HepG2 (cell line): Measurements from ENCODE around the gene PRRC2A. TPM values are rescaled to one million over a fixed set of nuclear protein-coding genes. Genes with fewer than 3 reads are reported as not detected.

Experiments used
- ARNT2 ChIP-seq: sonication (generic); formaldehyde crosslinking; IDR thresholded peaks from 2 replicates; pipeline ENCODE4 v1.8.0; 2022; ENCODE audit warnings: mild to moderate bottlenecking, low read depth, missing genetic modification reagents, moderate library complexity
- ATF7 ChIP-seq, 2 experiments: fragments of 450-650 bp in 1 of 2; sonication (generic) in 1 of 2; formaldehyde crosslinking in 1 of 2; IDR thresholded peaks; 2 replicates each; pipeline versions ENCODE4 v1.4.0 to v1.6.1; 2016 to 2020; ENCODE audit warnings: antibody characterized with exemption in 1 of 2, mild to moderate bottlenecking in 1 of 2, missing genetic modification reagents in 1 of 2
- ETV6 ChIP-seq: sonication (generic); formaldehyde crosslinking; conservative IDR thresholded peaks from 2 replicates; pipeline ENCODE4 v1.4.0; 2020; ENCODE audit warnings: missing genetic modification reagents
- NR2F2 ChIP-seq: IDR thresholded peaks from 2 replicates; pipeline ENCODE4 v1.6.1; 2012; ENCODE audit warnings: low read depth, inconsistent platforms, borderline replicate concordance
- POLR2AphosphoS5 ChIP-seq: IDR thresholded peaks from 2 replicates; pipeline ENCODE4 v1.6.1; 2012; ENCODE audit warnings: low read depth, low read length
- REL ChIP-seq: sonication (generic); formaldehyde crosslinking; conservative IDR thresholded peaks from 2 replicates; pipeline ENCODE4 v1.8.0; 2022; ENCODE audit warnings: mild to moderate bottlenecking, missing genetic modification reagents, moderate library complexity
- TSC22D2 ChIP-seq: sonication (generic); formaldehyde crosslinking; IDR thresholded peaks from 2 replicates; pipeline ENCODE4 v1.5.1; 2020; ENCODE audit warnings: missing genetic modification reagents, mild to moderate bottlenecking, borderline replicate concordance
- ZBTB1 ChIP-seq: sonication (generic); formaldehyde crosslinking; IDR thresholded peaks from 2 replicates; pipeline ENCODE4 v1.4.0; 2020; ENCODE audit warnings: missing genetic modification reagents, borderline replicate concordance
- ZNF205 ChIP-seq: IDR thresholded peaks from 2 replicates; pipeline ENCODE4 v1.6.1; 2018; ENCODE audit warnings: missing biosample characterization, missing genetic modification reagents
- ZNF34 ChIP-seq: sonication (generic); formaldehyde crosslinking; IDR thresholded peaks from 2 replicates; pipeline ENCODE4 v1.4.0; 2020; ENCODE audit warnings: mild to moderate bottlenecking, missing genetic modification reagents, borderline replicate concordance
- ZNF562 ChIP-seq: sonication (generic); formaldehyde crosslinking; IDR thresholded peaks from 2 replicates; pipeline ENCODE4 v1.8.0; 2022; ENCODE audit warnings: missing genetic modification reagents, borderline replicate concordance
- ZNF660 ChIP-seq: sonication (generic); formaldehyde crosslinking; IDR thresholded peaks from 2 replicates; pipeline ENCODE4 v1.5.1; 2020; ENCODE audit warnings: mild to moderate bottlenecking, low read depth, missing genetic modification reagents, borderline replicate concordance
- ZNF709 ChIP-seq: sonication (generic); formaldehyde crosslinking; IDR thresholded peaks from 2 replicates; pipeline ENCODE4 v1.5.0; 2020; ENCODE audit warnings: mild to moderate bottlenecking, missing genetic modification reagents
- ZNF724P ChIP-seq: sonication (generic); formaldehyde crosslinking; IDR thresholded peaks from 2 replicates; pipeline ENCODE4 v1.8.0; 2022; ENCODE audit warnings: missing genetic modification reagents, borderline replicate concordance
- ZNF790 ChIP-seq: sonication (generic); formaldehyde crosslinking; IDR thresholded peaks from 2 replicates; pipeline ENCODE4 v1.8.0; 2022; ENCODE audit warnings: missing genetic modification reagents, mild to moderate bottlenecking, borderline replicate concordance
- ZSCAN22 ChIP-seq: sonication (generic); formaldehyde crosslinking; IDR thresholded peaks from 2 replicates; pipeline ENCODE4 v1.4.0; 2020; ENCODE audit warnings: mild to moderate bottlenecking, missing genetic modification reagents
- polyA plus RNA-seq, 8 experiments: library from polyadenylated mRNA; depleted of rRNA in 3 of 8; stranded (reverse) in 7 of 8; unstranded in 1 of 8; fragments of >200 nt; fragmentation: Illumina TruSeq in 4 of 8; extraction: Trizol in 4 of 8; gene quantifications; 2 replicates each; pipeline versions ENCODE4 v1.2.1 to v1.2.3, GENCODE V29; 2011 to 2016; ENCODE audit warnings: low read depth in 4 of 8, missing spikeins in 1 of 8, mixed read lengths in 1 of 8; ENCODE audit not compliant: insufficient read depth in 1 of 8
- total RNA-seq, 5 experiments: library from RNA; depleted of rRNA; stranded (reverse); fragments of >200 nt; fragmentation: Illumina TruSeq; extraction: Trizol; gene quantifications; 2 replicates each; pipeline ENCODE4 v1.2.3, GENCODE V29; 2016; ENCODE audit warnings: low read depth in 1 of 5
- TF ChIP-seq, protein P1 (sequence below): sonication (generic); formaldehyde crosslinking; IDR thresholded peaks from 2 replicates; pipeline ENCODE4 v1.5.1; 2020; ENCODE audit warnings: missing genetic modification reagents, mild to moderate bottlenecking, borderline replicate concordance
- TF ChIP-seq, protein P2 (sequence below): sonication (generic); formaldehyde crosslinking; IDR thresholded peaks from 2 replicates; pipeline ENCODE4 v1.8.0; 2022; ENCODE audit warnings: mild to moderate bottlenecking, missing genetic modification reagents, moderate library complexity
- TF ChIP-seq, protein P3 (sequence below): sonication (generic); formaldehyde crosslinking; IDR thresholded peaks from 2 replicates; pipeline ENCODE4 v1.5.1; 2020; ENCODE audit warnings: mild to moderate bottlenecking, missing genetic modification reagents, borderline replicate concordance
- TF ChIP-seq, protein P4 (sequence below): sonication (generic); formaldehyde crosslinking; IDR thresholded peaks from 2 replicates; pipeline ENCODE4 v1.5.1; 2020; ENCODE audit warnings: missing genetic modification reagents, mild to moderate bottlenecking, borderline replicate concordance

The PRRC2A gene
- total and polyA plus RNA-seq, 2 of the 13 experiments (the other 11 are each of a cell fraction or from before 2014, with no cell fraction given): 38.9 to 47.4 TPM

DNA sequence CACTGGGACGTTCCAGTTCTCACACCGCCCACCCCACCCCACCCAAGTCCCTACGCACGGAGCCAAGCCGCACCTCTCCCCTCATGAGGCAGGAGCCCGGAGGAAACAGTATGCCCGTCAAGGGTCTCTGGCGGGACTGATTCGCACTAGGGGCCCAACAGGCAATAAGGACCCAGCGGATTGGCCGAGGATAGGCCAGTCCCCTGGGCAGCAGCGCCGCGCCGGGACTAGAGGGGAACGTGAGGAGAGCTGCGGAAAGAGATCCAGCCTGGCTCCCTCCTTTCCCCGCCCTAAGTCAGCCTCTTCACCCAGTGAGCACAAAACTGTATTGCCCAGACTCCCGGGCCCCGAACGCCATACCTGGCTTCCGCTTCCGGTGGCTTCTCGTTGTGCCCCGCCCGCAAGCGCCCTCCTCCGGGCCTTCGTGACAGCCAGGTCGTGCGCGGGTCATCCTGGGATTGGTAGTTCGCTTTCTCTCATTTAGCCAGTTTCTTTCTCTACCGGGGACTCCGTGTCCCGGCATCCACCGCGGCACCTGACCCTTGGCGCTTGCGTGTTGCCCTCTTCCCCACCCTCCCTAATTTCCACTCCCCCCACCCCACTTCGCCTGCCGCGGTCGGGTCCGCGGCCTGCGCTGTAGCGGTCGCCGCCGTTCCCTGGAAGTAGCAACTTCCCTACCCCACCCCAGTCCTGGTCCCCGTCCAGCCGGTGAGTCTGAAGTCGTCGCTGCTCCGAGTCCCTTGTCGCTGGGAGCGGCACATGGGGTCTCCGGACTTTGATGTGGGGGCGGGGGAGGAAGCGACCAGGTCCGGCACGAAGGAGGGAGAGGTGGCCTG lies 45.2 kb downstream of the PRRC2A start, which contains the start of gene CSNK2B (continued):
- TF ChIP-seq REL (CRISPR knock-in tag) (no peak; the same call in 1 of the 2 replicates), ZBTB1 (CRISPR knock-in tag) (no peak), ETV6 (no peak), POLR2AphosphoS5 (peak; percentile 80), ZSCAN22 (CRISPR knock-in tag) (no peak), ZNF34 (CRISPR knock-in tag) (peak; percentile 59; the same call in 1 of the 2 replicates), ZNF660 (0 out of 2 replicates have a peak, but pooled peaks have one; percentile 69), ARNT2 (CRISPR knock-in tag) (peak; percentile 82; the same call in 1 of the 2 replicates), ZNF790 (CRISPR knock-in tag) (no peak), ATF7 (IDR thresholded peaks at IDR 0.05) (no peak), ATF7 (CRISPR knock-in tag; IDR thresholded peaks at IDR 0.05) (peak; percentile 58; the same call in 1 of the 2 replicates), ZNF562 (CRISPR knock-in tag) (no peak), ZNF724P (CRISPR knock-in tag) (peak; percentile 71; the same call in 1 of the 2 replicates), NR2F2 (peak; percentile 44; the same call in 1 of the 2 replicates), ZNF709 (CRISPR knock-in tag) (peak; percentile 67), TSC22D2 (CRISPR knock-in tag) (no peak), ZNF205 (CRISPR knock-in tag) (no peak)
- TF ChIP-seq, protein P1, sequence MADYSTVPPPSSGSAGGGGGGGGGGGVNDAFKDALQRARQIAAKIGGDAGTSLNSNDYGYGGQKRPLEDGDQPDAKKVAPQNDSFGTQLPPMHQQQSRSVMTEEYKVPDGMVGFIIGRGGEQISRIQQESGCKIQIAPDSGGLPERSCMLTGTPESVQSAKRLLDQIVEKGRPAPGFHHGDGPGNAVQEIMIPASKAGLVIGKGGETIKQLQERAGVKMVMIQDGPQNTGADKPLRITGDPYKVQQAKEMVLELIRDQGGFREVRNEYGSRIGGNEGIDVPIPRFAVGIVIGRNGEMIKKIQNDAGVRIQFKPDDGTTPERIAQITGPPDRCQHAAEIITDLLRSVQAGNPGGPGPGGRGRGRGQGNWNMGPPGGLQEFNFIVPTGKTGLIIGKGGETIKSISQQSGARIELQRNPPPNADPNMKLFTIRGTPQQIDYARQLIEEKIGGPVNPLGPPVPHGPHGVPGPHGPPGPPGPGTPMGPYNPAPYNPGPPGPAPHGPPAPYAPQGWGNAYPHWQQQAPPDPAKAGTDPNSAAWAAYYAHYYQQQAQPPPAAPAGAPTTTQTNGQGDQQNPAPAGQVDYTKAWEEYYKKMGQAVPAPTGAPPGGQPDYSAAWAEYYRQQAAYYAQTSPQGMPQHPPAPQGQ (CRISPR knock-in tag): no peak
- TF ChIP-seq, protein P2, sequence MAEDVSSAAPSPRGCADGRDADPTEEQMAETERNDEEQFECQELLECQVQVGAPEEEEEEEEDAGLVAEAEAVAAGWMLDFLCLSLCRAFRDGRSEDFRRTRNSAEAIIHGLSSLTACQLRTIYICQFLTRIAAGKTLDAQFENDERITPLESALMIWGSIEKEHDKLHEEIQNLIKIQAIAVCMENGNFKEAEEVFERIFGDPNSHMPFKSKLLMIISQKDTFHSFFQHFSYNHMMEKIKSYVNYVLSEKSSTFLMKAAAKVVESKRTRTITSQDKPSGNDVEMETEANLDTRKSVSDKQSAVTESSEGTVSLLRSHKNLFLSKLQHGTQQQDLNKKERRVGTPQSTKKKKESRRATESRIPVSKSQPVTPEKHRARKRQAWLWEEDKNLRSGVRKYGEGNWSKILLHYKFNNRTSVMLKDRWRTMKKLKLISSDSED: no peak
- TF ChIP-seq, protein P3, sequence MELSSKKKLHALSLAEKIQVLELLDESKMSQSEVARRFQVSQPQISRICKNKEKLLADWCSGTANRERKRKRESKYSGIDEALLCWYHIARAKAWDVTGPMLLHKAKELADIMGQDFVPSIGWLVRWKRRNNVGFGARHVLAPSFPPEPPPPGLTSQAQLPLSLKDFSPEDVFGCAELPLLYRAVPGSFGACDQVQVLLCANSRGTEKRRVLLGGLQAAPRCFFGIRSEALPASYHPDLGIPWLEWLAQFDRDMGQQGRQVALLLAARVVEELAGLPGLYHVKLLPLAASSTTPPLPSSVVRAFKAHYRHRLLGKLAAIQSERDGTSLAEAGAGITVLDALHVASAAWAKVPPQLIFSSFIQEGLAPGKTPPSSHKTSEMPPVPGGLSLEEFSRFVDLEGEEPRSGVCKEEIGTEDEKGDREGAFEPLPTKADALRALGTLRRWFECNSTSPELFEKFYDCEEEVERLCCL (CRISPR knock-in tag): no peak
- TF ChIP-seq, protein P4, sequence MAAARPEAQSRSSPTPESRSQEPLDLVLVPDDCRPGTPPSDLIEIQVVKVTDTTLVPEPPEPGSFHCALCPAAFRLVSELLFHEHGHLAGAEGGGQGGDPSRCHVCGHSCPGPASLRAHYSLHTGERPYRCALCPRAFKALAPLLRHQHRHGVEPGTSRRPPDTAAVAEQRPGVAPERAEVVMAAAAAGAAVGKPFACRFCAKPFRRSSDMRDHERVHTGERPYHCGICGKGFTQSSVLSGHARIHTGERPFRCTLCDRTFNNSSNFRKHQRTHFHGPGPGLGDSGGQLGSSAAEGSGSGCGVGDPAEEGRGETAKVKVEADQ: peak; percentile 5; the same call in 1 of the 2 replicates
